GM21390 (cell line): ENCODE measurements around the gene ZNF593OS.

Experiments
- ATAC-seq: cut with Tn5 transposase; IDR thresholded peaks from one replicate; pipeline ENCODE4 v1.9.1; 2021; ENCODE audit not compliant: unreplicated experiment

Gene ZNF593OS

DNA sequence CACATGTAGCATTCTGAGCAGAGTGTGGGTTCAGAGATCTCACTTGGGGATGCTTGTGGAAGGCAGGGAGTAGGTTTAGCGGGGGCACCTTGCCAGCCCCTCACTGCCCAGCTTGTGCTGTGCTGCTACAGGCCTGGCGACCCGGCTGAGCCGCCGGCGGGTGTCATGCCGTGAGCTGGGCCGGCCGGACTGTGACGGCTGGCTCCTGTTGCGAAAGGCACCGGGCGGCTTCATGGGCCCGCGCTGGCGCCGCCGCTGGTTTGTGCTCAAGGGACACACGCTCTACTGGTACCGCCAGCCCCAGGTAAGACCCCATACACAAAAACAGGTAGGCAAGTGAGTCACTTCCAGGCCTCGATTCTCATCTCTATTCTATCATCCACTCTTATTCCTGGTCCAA lies 13.3 kb upstream of the ZNF593OS start:
- no peak for ATAC-seq

DNA sequence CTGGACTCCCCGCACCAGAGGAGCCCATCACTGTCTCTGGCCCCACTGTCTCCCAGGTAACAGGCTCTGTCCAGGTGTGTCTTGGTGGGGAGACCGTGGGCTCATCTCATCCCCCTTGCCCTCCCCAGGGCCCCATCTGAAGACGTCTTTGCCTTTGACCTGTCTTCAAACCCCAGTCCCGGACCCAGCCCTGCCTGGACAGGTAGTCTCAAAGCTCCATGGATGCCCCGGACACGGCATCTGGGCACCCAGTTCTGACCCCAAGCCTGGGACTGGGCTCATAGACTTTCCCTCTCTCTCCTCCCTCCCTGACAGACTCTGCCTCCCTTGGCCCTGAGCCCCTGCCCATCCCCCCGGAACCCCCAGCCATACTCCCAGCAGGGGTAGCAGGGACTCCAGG lies 12.5 kb upstream of the ZNF593OS start:
- ATAC-seq: no peak

DNA sequence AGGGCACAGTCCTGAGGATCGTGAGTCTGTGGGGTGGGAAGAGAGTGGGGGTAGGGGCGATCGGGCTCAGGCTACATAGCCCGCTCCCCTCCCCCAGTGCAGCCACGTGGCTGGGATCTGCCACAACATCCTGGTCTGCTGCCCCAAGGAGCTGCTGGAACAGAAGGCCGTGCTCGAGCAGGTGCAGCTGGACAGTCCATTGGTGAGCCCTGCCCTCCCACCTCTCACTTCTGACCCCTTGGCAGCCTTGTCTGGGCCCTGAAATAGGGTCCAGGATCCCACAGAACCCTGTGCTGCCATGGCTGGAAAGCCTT lies 10.7 kb upstream of the ZNF593OS start:
- no peak for ATAC-seq

DNA sequence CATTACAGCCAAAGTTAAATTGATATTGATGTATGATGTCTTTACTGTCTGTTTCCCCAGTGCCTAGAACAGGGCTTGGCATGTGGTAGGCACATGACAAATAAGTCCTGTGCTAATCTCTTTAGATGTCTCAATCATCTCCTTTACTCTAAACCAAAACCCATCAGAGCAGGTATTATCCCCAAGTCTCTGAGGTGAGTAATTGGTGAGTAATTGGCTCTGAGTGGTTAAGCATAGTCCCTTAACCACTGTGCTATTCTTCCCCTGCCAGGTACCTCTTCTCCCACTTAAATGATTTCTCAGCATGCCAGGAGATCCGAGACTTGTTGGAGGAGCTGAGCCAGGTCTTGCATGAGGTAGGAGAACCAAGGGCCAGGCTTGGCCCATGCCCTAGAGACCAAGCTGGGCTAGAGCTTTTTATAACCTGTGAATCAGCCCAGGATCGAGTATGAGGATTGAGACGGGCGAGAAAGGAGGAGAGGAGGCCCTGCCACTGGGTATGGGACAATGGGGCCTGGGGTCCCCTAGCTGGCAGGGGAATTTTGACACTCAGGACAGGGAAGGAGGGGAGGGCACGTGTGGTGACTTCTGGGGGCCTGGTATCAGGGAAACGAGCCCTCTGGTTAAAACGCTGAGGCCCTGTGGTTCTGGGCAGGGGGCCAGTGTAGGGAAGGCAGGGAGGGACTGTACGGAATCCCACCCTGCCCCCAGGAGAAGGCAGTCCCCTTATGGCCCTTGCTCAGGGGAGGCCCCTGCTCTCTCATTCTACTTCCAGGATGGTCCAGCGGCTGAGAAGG lies 10.2 kb upstream of the ZNF593OS start:
- ATAC-seq: no peak

DNA sequence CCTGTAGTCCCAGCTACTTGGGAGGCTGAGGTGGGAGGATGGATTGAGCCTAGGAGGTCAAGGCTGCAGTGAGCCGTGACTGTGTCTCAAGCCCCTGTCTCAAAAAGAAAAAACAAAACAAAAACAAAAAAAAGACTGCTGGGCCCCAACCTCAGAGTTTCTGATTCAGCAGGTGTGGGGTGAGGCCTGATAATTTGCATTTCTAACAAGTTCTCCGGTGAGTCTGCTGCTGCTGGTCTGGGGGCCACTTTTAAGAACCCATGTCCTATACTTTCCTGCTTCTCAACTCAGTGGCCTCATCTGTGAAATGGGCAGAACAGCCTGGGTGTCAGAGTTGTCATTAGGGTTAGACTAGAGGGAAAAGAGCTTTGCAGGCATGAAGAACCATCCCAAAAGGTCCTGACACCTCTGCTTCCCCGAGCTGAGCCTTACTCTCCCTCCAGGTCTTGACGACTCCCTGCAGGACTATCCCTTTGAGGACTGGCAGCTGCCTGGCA lies 8.4 kb upstream of the ZNF593OS start:
- ATAC-seq: no peak

DNA sequence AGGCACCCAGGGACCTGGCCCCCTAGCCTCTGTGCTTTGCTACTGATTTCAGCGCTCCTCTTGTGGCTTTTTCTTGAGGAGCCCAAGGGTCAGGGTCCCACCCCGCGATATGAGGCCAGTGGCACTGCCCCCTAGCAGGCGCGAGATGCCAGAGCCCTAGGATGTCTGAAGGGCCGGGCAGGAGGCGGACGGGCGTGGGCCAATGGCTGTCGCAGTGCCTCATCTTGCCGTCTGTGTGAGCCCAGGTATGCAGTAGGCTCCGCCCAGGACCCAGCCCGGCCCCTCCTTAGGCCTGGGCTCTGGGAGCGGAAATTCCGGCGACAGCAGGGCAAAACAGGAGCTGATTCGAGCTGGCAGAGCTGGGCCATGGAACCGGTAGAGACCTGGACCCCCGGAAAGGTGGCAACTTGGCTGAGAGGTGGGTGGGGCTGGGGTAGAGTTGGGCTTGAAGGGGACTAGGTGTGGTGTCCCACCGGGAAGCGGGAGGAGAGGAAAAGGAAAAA lies 5.6 kb upstream of the ZNF593OS start, which contains the start of gene CNKSR1:
Gene CNKSR1, plus strand, starts transcription at position 310 of the 503 bp plus-strand sequence. Its CDS starts 57 bp downstream, at position 367.
- ATAC-seq: no peak

DNA sequence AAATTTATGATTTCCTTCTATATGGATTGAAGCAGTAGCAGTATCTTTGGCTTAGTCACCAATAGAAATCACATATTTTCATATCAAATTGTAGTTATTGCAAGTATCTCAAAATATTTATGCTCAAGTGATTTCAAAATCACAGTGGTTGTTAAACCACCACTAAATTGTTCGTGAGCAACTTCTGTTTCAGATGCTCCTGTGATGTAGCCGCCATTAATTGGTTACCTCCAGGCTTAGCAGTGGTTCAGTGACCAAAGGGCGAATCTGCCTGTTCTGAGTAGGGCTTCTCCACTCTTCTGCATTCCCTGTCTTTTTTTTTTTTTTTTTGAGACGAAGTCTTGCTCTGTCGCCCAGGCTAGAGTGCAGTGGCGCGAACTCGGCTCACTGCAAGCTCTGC lies 3.7 kb upstream of the ZNF593OS start:
- no peak for ATAC-seq

DNA sequence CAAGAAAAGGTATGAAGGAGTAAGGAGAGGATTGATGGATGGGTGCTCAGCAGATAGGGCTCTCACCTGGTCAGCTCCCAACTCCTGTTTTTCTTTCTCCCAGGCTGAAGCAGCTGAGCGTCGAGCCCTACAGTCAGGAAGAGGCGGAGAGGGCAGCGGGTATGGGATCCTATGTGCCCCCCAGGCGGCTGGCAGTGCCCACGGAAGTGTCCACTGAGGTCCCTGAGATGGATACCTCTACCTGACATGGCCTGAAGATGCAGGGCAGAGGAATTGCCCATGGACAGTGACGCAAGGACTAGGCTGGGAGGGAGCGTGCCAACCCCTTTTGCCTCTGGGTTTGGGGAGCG lies 1.2 kb downstream of the ZNF593OS start:
- ATAC-seq: no peak

DNA sequence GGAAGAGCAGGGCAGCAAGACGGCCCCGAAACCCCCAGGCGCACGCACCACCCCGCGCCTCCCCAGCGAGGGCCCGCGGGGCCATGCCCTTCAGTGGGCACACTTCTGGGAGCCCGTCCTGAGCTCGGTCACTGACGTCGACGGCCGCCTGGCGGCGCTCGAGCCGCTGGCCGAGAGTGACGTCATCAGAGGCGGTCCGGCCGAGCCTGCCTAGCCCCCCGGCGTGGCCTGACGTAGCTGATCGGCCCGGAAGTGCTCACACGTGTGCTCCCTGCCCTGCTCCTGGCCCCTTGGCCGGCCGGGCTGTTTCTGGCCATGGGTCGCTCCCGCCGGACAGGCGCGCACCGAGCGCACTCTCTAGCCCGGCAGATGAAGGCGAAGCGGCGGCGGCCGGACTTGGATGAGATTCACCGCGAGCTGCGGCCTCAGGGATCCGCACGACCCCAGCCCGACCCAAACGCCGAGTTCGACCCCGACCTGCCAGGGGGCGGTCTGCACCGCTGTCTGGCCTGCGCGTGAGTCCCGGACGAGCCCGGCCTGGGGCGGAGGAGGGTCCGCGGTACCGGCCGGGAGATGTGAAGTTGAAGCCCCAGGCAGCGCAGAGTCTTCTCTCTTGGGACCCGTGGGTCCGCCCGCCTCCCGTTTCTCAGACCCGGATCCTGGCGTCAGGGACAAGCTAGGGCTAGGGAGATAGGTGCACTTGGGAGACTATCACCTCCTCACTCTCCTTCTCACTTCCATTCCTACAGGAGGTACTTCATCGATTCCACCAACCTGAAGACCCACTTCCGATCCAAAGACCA lies 1.8 kb downstream of the ZNF593OS start, which contains the start of gene ZNF593:
Gene ZNF593, plus strand, starts transcription at position 240 of the 803 bp plus-strand sequence. Its CDS starts 76 bp downstream, at position 316.
- ATAC-seq: peak; percentile 91

DNA sequence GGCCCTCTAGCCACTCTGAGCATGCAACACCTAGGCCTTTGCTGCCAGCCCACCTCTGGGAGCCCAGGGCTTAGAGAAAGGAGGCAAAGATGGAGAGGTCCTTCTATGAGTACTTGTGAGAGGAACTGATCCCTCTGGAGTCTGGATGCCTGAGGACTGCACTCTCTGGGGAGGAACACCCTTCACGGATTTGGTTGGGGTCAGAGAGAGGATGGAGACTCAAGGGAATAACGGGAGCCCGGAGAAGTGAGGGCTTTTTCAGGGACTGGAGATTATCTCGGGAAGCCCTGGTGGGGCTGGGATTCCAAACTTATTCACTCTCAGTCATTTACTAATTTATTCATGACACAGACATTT lies 2.5 kb downstream of the ZNF593OS start:
- ATAC-seq: no peak

DNA sequence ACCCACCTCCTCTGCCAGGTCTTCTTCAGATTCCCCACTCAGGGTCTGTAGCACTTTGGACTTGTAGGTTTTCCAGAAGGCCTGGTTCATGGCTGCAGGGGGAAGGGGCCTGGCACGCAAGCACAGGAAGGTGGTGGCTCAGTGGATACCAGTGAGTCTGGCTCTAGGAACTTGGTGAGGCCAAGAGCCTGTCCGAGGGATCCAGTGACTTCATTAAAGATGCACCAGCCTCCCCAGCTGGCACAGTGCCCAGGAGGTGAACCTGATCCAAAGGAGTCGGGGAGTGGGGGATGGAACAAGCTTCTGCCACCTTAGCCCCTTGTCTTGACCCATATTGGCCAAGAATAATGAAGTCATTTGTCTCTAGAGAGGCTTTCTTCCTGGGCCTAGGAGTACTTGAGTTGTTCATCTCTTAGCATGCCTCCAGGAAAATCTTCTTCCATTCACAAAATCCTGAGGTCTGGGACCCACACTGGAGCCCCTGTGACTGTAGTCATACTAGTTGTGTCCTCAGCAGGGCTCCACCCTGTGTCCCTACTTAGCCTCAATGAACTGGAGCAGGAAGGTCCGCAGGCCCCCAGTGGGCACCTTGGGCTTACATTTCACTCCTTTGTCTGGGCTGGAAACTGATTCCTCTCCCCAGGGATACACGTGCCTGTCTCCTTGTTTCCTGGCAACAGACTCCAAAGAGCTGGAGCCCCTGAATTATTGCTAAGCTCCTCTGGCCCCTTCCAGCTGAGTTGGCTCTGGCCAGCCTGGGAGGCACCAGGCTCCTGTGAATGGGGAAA lies 3.0 kb downstream of the ZNF593OS start, which contains the start of gene C1orf232:
Gene C1orf232, minus strand, starts transcription at position 554 of the 788 bp plus-strand sequence. Its CDS starts 464 bp downstream, at position 90.
- no peak for ATAC-seq

DNA sequence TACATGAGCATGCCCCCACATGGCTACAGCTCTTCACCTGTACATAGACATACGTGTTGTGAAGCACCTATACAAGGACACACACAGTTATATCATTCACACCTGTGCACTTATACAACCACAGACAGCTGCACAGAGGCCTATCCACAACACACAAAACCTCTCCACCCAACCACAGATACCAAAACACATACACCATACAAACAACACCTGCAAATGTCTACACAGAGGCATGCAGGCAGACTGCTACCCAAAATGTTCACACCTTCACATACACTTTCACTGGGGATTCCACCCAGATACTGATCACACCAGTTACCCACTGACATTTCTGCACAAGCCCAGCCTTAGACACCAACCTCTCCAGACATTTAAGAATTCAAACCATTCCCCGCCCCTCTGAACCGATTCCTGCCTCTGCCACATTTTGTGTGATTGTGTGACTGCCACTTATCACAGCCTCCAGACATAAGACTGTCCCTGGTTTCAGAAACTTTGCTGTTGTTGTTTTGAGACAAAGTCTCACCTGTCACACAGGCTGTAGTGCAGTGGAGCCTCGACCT lies 4.8 kb downstream of the ZNF593OS start:
- no peak for ATAC-seq

DNA sequence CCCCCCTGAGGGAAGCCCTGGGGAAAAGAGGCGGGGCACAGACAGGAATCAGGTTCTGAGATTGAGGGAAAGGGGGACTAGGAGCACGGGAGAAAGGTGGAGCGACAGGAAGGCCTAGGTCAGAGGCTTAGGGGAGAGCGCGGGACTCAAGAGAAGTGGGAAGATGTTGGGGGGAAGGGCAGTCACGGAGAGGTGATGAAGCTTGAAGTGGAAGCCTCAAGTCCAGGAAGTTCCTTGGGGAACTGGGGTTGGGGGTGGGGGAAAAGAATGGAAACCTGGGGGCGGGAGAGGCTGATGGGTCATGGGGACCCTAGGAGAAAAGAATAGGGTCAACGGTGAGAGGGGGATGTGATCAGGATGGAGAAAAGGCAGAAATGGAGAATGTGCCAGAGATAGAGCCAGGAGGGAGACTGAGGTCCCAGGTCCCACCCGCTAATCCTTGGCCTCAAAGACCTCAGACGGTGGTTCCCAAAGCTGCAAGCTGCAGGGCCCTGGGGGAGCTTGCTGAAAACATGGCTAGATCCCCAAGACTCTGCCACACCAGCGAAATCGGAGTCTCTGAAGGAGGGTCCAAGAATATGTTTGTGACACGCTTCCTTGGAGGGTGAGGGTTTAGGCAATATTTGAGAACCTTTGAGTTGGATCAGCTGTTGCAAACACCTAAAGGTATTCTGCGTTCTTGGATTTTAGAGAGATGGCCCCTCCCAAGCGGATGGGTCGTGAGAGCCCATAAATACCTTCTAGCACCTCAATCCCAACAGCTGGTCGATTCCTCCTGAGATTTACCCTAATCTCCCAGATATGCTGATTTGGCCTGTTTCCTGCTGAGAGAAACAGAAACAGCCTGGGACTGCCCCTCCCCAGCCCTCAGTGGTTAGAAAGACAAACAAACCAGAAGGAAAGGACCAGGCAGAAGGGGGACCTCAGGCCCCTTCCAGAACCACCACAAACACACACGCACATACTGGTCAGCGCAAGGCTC lies 6.5 kb downstream of the ZNF593OS start:
- no peak for ATAC-seq

DNA sequence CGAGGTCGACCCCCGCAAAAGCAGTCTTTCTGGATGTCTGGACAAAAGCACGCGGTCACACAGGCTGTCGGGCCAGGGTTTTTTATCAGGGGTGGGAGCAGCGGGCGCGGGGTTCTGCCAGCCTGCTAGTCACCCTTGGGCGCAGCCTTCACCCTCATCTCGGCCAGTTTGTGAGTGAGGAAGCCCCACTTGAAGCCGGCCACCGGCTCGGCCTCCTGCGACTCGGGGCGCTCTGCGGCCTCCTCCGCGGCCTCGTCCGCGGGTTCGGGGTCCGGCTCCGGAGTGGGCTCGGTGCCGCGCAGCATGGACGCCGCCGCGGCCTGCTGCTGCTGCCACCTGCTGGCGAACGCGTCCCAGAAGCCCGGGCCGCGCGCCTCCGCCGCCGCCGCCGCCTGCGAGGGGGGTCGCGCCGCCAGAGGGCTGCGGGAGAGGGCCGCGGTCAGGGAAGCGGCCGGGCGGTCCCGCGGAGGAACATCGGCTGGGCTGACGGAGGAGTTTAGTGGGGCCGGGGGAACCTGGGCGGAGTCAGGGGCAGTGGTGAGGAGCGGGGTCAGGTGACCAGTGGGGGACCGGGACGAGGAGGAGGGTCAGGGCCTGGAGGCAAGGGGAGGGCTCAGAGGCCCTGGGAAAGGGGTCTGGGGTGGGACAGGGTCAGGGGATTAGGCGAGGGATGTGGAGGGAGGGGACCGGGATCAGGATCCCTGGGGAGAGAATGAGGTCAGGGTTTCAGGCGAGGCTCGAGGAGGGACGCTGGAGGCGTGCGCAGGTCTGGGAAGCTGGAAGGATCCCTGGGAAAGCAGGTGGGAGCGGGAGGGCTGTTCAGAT lies 7.4 kb downstream of the ZNF593OS start:
- ATAC-seq: no peak

DNA sequence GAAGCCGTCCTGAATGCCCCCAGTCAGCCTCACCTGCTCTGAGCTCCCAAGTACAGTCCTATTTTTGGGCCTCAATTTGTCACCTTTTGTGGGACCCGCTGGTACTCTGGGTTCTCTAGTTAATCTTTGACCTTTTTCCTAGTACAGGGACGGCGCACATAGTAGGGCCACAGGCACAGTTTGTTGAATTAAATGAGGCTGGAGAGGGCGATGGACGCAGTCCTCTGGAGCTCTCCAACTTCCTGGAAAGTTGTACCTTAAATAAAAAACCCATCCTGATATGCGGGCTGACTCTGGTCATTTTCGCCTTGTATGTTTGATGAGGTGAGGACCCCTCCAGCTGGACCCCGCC lies 8.0 kb downstream of the ZNF593OS start:
- no peak for ATAC-seq

DNA sequence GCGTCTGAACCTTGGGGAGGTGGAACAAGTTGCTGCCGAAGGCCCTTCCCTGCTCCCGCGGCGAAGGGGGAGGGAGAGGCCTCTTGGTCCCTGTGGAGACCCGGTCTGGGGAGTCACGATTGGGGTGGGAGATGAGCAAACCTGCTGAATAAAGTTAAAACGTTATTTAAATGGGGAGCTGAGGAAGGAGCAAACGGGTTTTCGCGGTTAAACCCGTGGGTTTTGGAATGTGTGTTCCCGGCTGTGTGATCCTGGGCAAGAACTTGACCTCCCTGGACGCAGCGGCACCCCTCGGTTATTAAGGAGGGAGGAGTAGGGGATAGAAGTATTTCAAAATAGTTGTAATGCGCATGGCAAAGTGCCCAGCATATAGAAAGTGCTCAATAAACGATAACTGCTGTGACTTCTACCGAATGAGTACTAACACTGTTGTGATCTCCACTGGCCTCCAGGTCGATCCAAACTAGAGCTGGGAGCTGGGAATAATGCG lies 9.4 kb downstream of the ZNF593OS start:
- no peak for ATAC-seq

DNA sequence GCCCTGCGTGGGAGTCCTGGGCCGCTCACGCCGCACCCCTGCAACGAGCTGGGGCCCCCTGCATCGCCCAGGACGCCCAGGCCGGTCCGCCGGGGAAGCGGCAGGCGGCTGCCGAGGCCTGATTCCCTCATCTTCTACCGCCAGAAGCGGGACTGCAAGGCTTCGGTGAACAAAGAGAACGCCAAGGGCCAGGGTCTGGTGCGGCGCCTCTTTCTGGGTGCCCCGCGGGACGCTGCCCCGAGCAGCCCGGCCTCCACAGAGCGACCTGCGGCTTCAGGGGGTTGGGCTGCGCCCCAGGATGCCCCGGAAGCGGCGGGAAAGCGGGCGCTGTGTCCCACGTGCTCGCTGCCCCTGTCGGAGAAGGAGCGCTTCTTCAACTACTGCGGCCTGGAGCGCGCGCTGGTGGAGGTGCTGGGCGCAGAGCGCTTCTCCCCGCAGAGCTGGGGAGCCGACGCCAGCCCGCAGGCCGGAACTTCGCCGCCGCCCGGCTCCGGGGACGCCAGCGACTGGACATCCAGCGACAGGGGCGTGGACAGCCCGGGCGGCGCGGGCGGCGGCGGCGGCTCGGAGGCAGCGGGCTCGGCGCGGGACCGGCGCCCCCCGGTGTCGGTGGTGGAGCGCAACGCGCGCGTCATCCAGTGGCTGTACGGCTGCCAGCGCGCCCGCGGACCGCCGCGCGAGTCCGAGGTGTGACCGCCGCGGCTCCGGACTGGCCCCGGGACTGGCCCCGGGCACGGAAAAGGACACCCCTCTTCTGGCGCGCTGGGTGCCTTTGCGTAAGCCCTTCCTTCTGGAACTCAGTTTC lies 10.0 kb downstream of the ZNF593OS start:
- no peak for ATAC-seq
